HepG2 (cell line): Measurements from ENCODE around the gene PLCXD1. TPM values are rescaled to one million over a fixed set of nuclear protein-coding genes. Genes with fewer than 3 reads are reported as not detected.

Experiments used
- BHLHE40 ChIP-seq: IDR thresholded peaks from 2 replicates; pipeline ENCODE4 v1.6.1; 2011; ENCODE audit warnings: low read length, improper control_type of control experiment
- CBX5 ChIP-seq: sonication (generic); formaldehyde crosslinking; IDR thresholded peaks from 2 replicates; pipeline ENCODE4 v1.4.0; 2020; ENCODE audit warnings: missing genetic modification reagents, borderline replicate concordance
- ELF3 ChIP-seq: IDR thresholded peaks from 2 replicates; pipeline ENCODE4 v1.6.1; 2016; ENCODE audit warnings: missing genetic modification reagents, missing compliant biosample characterization
- EP300 ChIP-seq, 3 experiments: sonication (generic) in 1 of 3; formaldehyde crosslinking in 1 of 3; IDR thresholded peaks; 2 replicates each; pipeline versions ENCODE4 v1.5.1 to v1.6.1; 2011 to 2020; ENCODE audit warnings: low read depth in 2 of 3, low read length in 2 of 3, borderline replicate concordance in 1 of 3, improper control_type of control experiment in 1 of 3, mild to moderate bottlenecking in 1 of 3, missing genetic modification reagents in 1 of 3, moderate library complexity in 1 of 3
- GFI1 ChIP-seq: sonication (generic); formaldehyde crosslinking; IDR thresholded peaks from 2 replicates; pipeline ENCODE4 v1.5.0; 2020; ENCODE audit warnings: missing genetic modification reagents, mild to moderate bottlenecking, borderline replicate concordance
- HDAC1 ChIP-seq: sonication (generic); formaldehyde crosslinking; IDR thresholded peaks from 2 replicates; pipeline ENCODE4 v1.5.1; 2020; ENCODE audit warnings: mild to moderate bottlenecking, missing genetic modification reagents
- HNF4G ChIP-seq, 2 experiments: sonication (generic) in 1 of 2; formaldehyde crosslinking in 1 of 2; IDR thresholded peaks; 2 replicates each; pipeline versions ENCODE4 v1.4.0 to v1.6.1; 2011 to 2020; ENCODE audit warnings: borderline replicate concordance in 2 of 2, low read depth in 2 of 2, mild to moderate bottlenecking in 2 of 2, low read length in 1 of 2, missing genetic modification reagents in 1 of 2, moderate library complexity in 1 of 2
- HOXA3 ChIP-seq: sonication (generic); formaldehyde crosslinking; IDR thresholded peaks from 2 replicates; pipeline ENCODE4 v1.5.0; 2020; ENCODE audit warnings: missing genetic modification reagents
- ISL2 ChIP-seq: sonication (generic); formaldehyde crosslinking; IDR thresholded peaks from 2 replicates; pipeline ENCODE4 v1.5.0; 2020; ENCODE audit warnings: missing genetic modification reagents
- KAT2B ChIP-seq: fragments of 150-350 bp; IDR thresholded peaks from 2 replicates; pipeline ENCODE4 v1.6.1; 2014; ENCODE audit warnings: low read depth, low read length, borderline replicate concordance
- NR2C2 ChIP-seq: sonication (generic); formaldehyde crosslinking; IDR thresholded peaks from 2 replicates; pipeline ENCODE4 v1.4.0; 2020; ENCODE audit warnings: missing genetic modification reagents, mild to moderate bottlenecking, moderate library complexity, borderline replicate concordance
- RXRB ChIP-seq: IDR thresholded peaks from 2 replicates; pipeline ENCODE4 v1.6.1; 2016; ENCODE audit warnings: borderline replicate concordance, missing genetic modification reagents, missing compliant biosample characterization
- SP4 ChIP-seq: sonication (generic); formaldehyde crosslinking; IDR thresholded peaks from 2 replicates; pipeline ENCODE4 v1.8.1; 2023; ENCODE audit warnings: mild to moderate bottlenecking, missing genetic modification reagents
- STAG1 ChIP-seq: sonication (generic); formaldehyde crosslinking; IDR thresholded peaks from 2 replicates; pipeline ENCODE4 v1.4.0; 2020; ENCODE audit warnings: missing genetic modification reagents
- ZNF263 ChIP-seq: sonication (generic); formaldehyde crosslinking; IDR thresholded peaks from 2 replicates; pipeline ENCODE4 v1.4.0; 2020; ENCODE audit warnings: missing genetic modification reagents
- ZNF605 ChIP-seq: sonication (generic); formaldehyde crosslinking; IDR thresholded peaks from 2 replicates; pipeline ENCODE4 v1.8.0; 2022; ENCODE audit warnings: mild to moderate bottlenecking, missing genetic modification reagents
- polyA plus RNA-seq, 8 experiments: library from polyadenylated mRNA; depleted of rRNA in 3 of 8; stranded (reverse) in 7 of 8; unstranded in 1 of 8; fragments of >200 nt; fragmentation: Illumina TruSeq in 4 of 8; extraction: Trizol in 4 of 8; gene quantifications; 2 replicates each; pipeline versions ENCODE4 v1.2.1 to v1.2.3, GENCODE V29; 2011 to 2016; ENCODE audit warnings: low read depth in 4 of 8, missing spikeins in 1 of 8, mixed read lengths in 1 of 8; ENCODE audit not compliant: insufficient read depth in 1 of 8
- total RNA-seq, 5 experiments: library from RNA; depleted of rRNA; stranded (reverse); fragments of >200 nt; fragmentation: Illumina TruSeq; extraction: Trizol; gene quantifications; 2 replicates each; pipeline ENCODE4 v1.2.3, GENCODE V29; 2016; ENCODE audit warnings: low read depth in 1 of 5
- TF ChIP-seq, protein P1 (sequence below): sonication (generic); formaldehyde crosslinking; IDR thresholded peaks from 2 replicates; pipeline ENCODE4 v1.4.0; 2020; ENCODE audit warnings: missing genetic modification reagents
- TF ChIP-seq, protein P2 (sequence below): IDR thresholded peaks from 2 replicates; pipeline ENCODE4 v1.6.1; 2016
- TF ChIP-seq, protein P3 (sequence below): sonication (generic); formaldehyde crosslinking; IDR thresholded peaks from 2 replicates; pipeline ENCODE4 v1.4.0; 2020; ENCODE audit warnings: missing genetic modification reagents, borderline replicate concordance
- TF ChIP-seq, protein P4 (sequence below): IDR thresholded peaks from 2 replicates; pipeline ENCODE4 v1.6.1; 2016; ENCODE audit warnings: missing genetic modification reagents, missing compliant biosample characterization
- TF ChIP-seq, protein P5 (sequence below): sonication (generic); formaldehyde crosslinking; IDR thresholded peaks from 2 replicates; pipeline ENCODE4 v1.8.0; 2022; ENCODE audit warnings: missing genetic modification reagents, mild to moderate bottlenecking, moderate library complexity, borderline replicate concordance

Gene PLCXD1
- total and polyA plus RNA-seq, 2 of the 13 experiments (the other 11 are each of a cell fraction or from before 2014, with no cell fraction given) = 87.7 to 153 TPM

DNA sequence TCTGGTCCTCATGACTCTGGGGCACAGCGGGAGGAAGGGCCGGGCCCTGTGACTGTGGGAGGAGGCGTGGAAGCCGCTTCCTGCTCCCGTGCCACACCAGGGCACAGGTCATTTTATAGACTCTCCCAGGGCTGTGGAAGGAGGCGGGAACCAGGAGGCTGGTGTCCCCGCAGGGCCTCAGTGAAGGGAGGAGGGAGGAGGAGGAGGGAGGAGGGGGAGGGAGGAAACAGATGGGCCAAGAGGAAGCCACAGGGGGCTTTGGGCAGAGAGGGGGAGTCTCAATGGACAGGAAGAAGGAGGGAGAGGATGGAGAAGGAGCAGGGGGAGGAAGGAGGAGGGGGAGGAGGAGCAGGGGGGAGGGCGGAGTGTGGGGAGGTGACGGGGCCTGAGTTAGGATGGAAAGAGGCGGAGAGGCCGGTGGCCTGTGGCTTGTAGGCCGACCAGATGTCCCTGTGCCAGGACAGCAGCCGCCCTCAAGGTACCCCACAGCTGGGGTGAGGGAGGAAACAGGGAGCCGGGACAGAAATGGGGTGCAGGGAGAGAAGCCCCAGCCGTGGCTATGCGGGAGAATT lies 6.2 kb upstream of the PLCXD1 start (continued):
- TF ChIP-seq, protein P1, sequence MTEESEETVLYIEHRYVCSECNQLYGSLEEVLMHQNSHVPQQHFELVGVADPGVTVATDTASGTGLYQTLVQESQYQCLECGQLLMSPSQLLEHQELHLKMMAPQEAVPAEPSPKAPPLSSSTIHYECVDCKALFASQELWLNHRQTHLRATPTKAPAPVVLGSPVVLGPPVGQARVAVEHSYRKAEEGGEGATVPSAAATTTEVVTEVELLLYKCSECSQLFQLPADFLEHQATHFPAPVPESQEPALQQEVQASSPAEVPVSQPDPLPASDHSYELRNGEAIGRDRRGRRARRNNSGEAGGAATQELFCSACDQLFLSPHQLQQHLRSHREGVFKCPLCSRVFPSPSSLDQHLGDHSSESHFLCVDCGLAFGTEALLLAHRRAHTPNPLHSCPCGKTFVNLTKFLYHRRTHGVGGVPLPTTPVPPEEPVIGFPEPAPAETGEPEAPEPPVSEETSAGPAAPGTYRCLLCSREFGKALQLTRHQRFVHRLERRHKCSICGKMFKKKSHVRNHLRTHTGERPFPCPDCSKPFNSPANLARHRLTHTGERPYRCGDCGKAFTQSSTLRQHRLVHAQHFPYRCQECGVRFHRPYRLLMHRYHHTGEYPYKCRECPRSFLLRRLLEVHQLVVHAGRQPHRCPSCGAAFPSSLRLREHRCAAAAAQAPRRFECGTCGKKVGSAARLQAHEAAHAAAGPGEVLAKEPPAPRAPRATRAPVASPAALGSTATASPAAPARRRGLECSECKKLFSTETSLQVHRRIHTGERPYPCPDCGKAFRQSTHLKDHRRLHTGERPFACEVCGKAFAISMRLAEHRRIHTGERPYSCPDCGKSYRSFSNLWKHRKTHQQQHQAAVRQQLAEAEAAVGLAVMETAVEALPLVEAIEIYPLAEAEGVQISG (CRISPR knock-in tag) = 0 out of 2 replicates have a peak, but pooled peaks have one; percentile 35
- TF ChIP-seq ZNF263 (CRISPR knock-in tag) (peak; percentile 95), ELF3 (CRISPR knock-in tag) (peak; percentile 59; the same call in 1 of the 2 replicates), CBX5 (CRISPR knock-in tag) (no peak), RXRB (peak; percentile 91), HDAC1 (CRISPR knock-in tag) (peak; percentile 74), STAG1 (CRISPR knock-in tag) (no peak), KAT2B (no peak), HOXA3 (CRISPR knock-in tag) (peak; percentile 21; the same call in 1 of the 2 replicates), BHLHE40 (peak; percentile 83), GFI1 (no peak), EP300 (IDR thresholded peaks at IDR 0.05; ENCODE audit: low read depth in 2 of 2, low read length in 2 of 2) (peak in 1 of 2 experiments; percentile 29; a peak in 1 of 4 replicates), EP300 (CRISPR knock-in tag; IDR thresholded peaks at IDR 0.05; ENCODE audit: borderline replicate concordance) (no peak), NR2C2 (CRISPR knock-in tag) (peak; percentile 46; the same call in 1 of the 2 replicates), ZNF605 (CRISPR knock-in tag) (no peak), ISL2 (CRISPR knock-in tag) (0 out of 2 replicates have a peak, but pooled peaks have one; percentile 20), SP4 (CRISPR knock-in tag) (0 out of 2 replicates have a peak, but pooled peaks have one; percentile 6), HNF4G (IDR thresholded peaks at IDR 0.05; ENCODE audit: borderline replicate concordance, low read depth, low read length) (no peak), HNF4G (CRISPR knock-in tag; IDR thresholded peaks at IDR 0.05; ENCODE audit: borderline replicate concordance, low read depth) (peak; percentile 36; the same call in 1 of the 2 replicates)
- TF ChIP-seq, protein P2, sequence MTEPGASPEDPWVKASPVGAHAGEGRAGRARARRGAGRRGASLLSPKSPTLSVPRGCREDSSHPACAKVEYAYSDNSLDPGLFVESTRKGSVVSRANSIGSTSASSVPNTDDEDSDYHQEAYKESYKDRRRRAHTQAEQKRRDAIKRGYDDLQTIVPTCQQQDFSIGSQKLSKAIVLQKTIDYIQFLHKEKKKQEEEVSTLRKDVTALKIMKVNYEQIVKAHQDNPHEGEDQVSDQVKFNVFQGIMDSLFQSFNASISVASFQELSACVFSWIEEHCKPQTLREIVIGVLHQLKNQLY = peak; percentile 80; the same call in 1 of the 2 replicates
- TF ChIP-seq, protein P3, sequence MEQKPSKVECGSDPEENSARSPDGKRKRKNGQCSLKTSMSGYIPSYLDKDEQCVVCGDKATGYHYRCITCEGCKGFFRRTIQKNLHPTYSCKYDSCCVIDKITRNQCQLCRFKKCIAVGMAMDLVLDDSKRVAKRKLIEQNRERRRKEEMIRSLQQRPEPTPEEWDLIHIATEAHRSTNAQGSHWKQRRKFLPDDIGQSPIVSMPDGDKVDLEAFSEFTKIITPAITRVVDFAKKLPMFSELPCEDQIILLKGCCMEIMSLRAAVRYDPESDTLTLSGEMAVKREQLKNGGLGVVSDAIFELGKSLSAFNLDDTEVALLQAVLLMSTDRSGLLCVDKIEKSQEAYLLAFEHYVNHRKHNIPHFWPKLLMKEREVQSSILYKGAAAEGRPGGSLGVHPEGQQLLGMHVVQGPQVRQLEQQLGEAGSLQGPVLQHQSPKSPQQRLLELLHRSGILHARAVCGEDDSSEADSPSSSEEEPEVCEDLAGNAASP (CRISPR knock-in tag) = peak; percentile 80; the same call in 1 of the 2 replicates
- TF ChIP-seq, protein P4, sequence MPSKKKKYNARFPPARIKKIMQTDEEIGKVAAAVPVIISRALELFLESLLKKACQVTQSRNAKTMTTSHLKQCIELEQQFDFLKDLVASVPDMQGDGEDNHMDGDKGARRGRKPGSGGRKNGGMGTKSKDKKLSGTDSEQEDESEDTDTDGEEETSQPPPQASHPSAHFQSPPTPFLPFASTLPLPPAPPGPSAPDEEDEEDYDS (CRISPR knock-in tag) = peak; percentile 71
- TF ChIP-seq, protein P5, sequence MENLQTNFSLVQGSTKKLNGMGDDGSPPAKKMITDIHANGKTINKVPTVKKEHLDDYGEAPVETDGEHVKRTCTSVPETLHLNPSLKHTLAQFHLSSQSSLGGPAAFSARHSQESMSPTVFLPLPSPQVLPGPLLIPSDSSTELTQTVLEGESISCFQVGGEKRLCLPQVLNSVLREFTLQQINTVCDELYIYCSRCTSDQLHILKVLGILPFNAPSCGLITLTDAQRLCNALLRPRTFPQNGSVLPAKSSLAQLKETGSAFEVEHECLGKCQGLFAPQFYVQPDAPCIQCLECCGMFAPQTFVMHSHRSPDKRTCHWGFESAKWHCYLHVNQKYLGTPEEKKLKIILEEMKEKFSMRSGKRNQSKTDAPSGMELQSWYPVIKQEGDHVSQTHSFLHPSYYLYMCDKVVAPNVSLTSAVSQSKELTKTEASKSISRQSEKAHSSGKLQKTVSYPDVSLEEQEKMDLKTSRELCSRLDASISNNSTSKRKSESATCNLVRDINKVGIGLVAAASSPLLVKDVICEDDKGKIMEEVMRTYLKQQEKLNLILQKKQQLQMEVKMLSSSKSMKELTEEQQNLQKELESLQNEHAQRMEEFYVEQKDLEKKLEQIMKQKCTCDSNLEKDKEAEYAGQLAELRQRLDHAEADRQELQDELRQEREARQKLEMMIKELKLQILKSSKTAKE (CRISPR knock-in tag) = peak; percentile 84
